Memory B cell (primary cell): ENCODE measurements around the gene PPP3CA.
"Not testable (repeated sequence)": the region's sequence is repeated elsewhere in the genome, so short reads cannot be mapped to it uniquely, and the experiment has no call there.

Experiments used
- ATAC-seq: fragments of 150-1000 bp; cut with Tn5 transposase; 2 replicates; pipeline ENCODE4 v1.10.0; 2021; ENCODE audit warnings: low read depth, mild to moderate bottlenecking, moderate library complexity
- DNase-seq, 2 donors: peaks; one replicate each; pipeline ENCODE4 v3.0.0; 2022; ENCODE audit warnings: low spot score in 2 of 2
- H3K27ac Mint-ChIP-seq: one replicate; pipeline ENCODE4 v1.8.0; 2022; ENCODE audit warnings: mild to moderate bottlenecking, moderate library complexity, mixed read lengths
- H3K27me3 Mint-ChIP-seq: one replicate; pipeline ENCODE4 v1.8.0; 2022; ENCODE audit warnings: mixed read lengths
- H3K36me3 Mint-ChIP-seq: one replicate; pipeline ENCODE4 v1.8.0; 2022; ENCODE audit warnings: mild to moderate bottlenecking, mixed read lengths
- H3K4me1 Mint-ChIP-seq: one replicate; pipeline ENCODE4 v1.8.0; 2022; ENCODE audit warnings: mixed read lengths
- H3K4me3 Mint-ChIP-seq: one replicate; pipeline ENCODE4 v1.8.0; 2022; ENCODE audit warnings: mild to moderate bottlenecking, moderate library complexity, mixed read lengths
- H3K9me3 Mint-ChIP-seq: one replicate; pipeline ENCODE4 v1.8.0; 2022; ENCODE audit warnings: mixed read lengths

PPP3CA gene

GRCh38 chr4:101125045-101125942, 222.0 kb downstream of the PPP3CA start:
- Mint-ChIP-seq H3K27ac (no peak overlapping the region), H3K4me3 (no peak overlapping the region), H3K4me1 (peaks cover 52% of the 10 kb centered on the region), H3K9me3 (peaks cover 3% of the 10 kb centered on the region), H3K36me3 (peaks cover 16% of the 10 kb centered on the region), H3K27me3 (no peaks in the 10 kb centered on the region)
- DNase-seq, result no peak
- ATAC-seq, result no peak

- Mint-ChIP-seq H3K9me3 (no peaks in the 10 kb centered on the region), H3K4me1 (peaks cover 53% of the 10 kb centered on the region), H3K27me3 (no peaks in the 10 kb centered on the region), H3K36me3 (peaks cover 16% of the 10 kb centered on the region), H3K27ac (no peak overlapping the region), H3K4me3 (no peak overlapping the region)
- no peak for DNase-seq
- no peak for ATAC-seq
These were observed 224.1 kb downstream of the PPP3CA start for GRCh38 chr4:101123231-101123630.

DNA sequence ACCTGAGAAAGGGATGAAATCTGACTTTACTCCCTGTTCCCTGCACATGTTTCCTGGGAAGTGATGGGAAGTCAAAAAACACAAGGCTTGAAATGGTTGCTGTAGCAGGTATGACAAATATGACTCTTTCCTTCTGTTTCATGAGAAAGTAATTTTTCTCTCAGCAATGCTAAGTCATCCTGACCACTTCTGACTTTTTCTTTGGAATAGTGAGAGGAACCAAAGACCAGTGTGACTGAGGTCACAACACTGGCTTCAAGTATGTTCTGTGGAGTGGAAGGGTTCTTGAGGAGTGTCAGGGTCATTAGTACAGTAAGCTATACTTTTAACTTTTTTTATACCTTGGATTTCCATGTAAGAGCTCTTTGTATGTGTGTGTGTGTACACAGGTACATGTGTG, 225.3 kb downstream of the PPP3CA start:
- ATAC-seq, result no peak
- H3K27ac Mint-ChIP-seq, result peak overlapping the region; percentile 33
- no peaks in the 10 kb centered on the region for H3K27me3 Mint-ChIP-seq
- peaks cover 14% of the 10 kb centered on the region for H3K36me3 Mint-ChIP-seq
- peaks cover 45% of the 10 kb centered on the region for H3K4me1 Mint-ChIP-seq
- no peaks in the 10 kb centered on the region for H3K9me3 Mint-ChIP-seq
- no peak overlapping the region for H3K4me3 Mint-ChIP-seq
- DNase-seq, result no peak

DNA sequence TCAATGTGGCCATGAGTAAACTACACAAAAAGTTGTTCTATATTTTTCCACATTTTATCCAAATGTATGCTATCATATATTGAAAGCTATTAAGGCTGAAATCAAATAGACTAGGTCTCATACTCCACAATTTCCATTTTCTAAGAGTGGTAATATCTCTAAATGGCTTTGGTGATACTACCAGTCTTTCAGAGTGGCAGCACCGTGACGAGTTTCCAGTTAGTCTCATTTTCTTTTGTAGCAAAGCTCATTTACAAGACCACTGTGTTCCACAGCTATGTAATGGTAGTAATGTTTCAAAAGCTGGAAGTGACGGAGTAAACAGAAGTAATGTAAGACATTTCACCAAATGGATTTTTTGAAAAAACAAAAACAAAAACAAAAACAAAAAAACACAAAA, 228.2 kb downstream of the PPP3CA start:
- DNase-seq, result no peak
- no peak for ATAC-seq
- Mint-ChIP-seq H3K36me3 (peaks cover 20% of the 10 kb centered on the region), H3K27ac (no peak overlapping the region), H3K9me3 (no peaks in the 10 kb centered on the region), H3K27me3 (no peaks in the 10 kb centered on the region), H3K4me1 (peaks cover 32% of the 10 kb centered on the region), H3K4me3 (no peak overlapping the region)

DNA sequence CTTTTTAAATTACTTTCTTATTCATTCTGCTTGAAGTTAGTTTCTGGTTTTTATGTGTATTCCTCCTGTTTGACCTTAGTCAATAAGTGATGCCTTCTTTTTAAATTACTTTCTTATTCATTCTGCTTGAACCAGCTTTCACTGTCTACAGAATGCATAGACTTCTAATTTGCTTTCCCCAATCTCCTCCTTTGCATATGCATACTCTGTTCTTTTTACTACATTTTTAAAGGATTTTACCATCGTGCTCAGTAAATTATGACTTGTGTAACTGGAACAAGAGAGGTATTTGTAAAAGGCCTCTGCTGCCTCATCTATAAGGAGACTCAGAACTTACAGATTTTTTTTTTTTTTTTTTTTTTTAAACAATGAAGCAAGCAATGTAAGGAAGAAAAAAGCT, 228.7 kb downstream of the PPP3CA start:
- Mint-ChIP-seq H3K4me3 (no peak overlapping the region), H3K4me1 (peaks cover 32% of the 10 kb centered on the region), H3K27ac (no peak overlapping the region), H3K27me3 (no peaks in the 10 kb centered on the region), H3K36me3 (peaks cover 20% of the 10 kb centered on the region), H3K9me3 (no peaks in the 10 kb centered on the region)
- DNase-seq (no peak), ATAC-seq (no peak)

- H3K27me3 Mint-ChIP-seq, result no peaks in the 10 kb centered on the region
- no peak for ATAC-seq
These were observed 231.4 kb downstream of the PPP3CA start for GRCh38 chr4:101115887-101116286.

GRCh38 chr4:101114936-101115372, 232.4 kb downstream of the PPP3CA start:
- H3K4me3 Mint-ChIP-seq, result no peak overlapping the region
- H3K27me3 Mint-ChIP-seq, result no peaks in the 10 kb centered on the region
- no peaks in the 10 kb centered on the region for H3K9me3 Mint-ChIP-seq
- H3K4me1 Mint-ChIP-seq, result peaks cover 20% of the 10 kb centered on the region
- peak overlapping the region; percentile 72 for H3K27ac Mint-ChIP-seq
- H3K36me3 Mint-ChIP-seq, result peaks cover 20% of the 10 kb centered on the region
- ATAC-seq, result no peak
- DNase-seq, result no peak

More at GRCh38 chr4:101115887-101116286, 231.4 kb downstream of the PPP3CA start:
- no peak overlapping the region for H3K4me3 Mint-ChIP-seq
- no peak overlapping the region for H3K27ac Mint-ChIP-seq
- H3K36me3 Mint-ChIP-seq, result peaks cover 20% of the 10 kb centered on the region
- no peaks in the 10 kb centered on the region for H3K9me3 Mint-ChIP-seq
- peaks cover 23% of the 10 kb centered on the region for H3K4me1 Mint-ChIP-seq
- no peak for DNase-seq

GRCh38 chr4:101104312-101105052, 242.8 kb downstream of the PPP3CA start:
- DNase-seq (no peak), ATAC-seq (peak; percentile 21)
- Mint-ChIP-seq H3K9me3 (no peaks in the 10 kb centered on the region), H3K4me1 (peaks cover 22% of the 10 kb centered on the region), H3K27ac (peak overlapping the region; percentile 82), H3K36me3 (peaks cover 13% of the 10 kb centered on the region), H3K27me3 (no peaks in the 10 kb centered on the region), H3K4me3 (peak overlapping the region; percentile 30)

DNA sequence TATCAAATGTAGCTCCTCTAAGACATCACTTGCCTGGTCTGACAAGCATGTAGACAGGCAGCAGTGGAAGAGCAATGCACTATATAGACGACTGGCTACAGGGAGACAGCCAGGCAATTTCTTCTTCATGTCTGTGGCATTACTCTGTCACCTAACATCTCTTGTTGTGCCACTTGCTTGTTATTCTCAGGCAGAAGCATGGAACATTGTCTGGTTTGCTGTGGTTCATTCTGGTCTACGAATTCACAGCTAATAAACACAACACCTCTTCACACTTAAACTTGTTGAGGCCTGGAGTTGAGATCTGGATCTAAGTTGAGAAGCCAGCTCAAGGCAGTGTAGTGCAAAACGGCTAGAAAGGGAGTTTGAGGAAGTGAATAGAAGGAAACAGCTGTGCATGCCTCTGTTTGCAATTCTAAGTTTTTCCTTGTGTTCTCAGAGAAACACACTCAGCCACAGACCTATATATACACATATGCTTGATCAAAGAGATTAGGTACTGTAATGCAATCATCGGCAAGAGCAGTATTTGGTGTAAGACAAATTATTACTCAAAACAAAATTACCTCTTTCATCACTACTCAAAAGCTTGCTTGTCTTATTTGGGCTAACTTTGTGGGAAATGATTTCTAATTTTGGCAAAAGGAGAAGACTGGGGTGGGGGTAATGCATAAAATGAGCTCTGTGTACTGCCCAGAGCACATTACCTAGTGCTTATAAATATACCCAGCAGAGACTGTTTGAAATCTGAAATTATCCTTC, 243.8 kb downstream of the PPP3CA start:
- Mint-ChIP-seq H3K27me3 (no peaks in the 10 kb centered on the region), H3K9me3 (no peaks in the 10 kb centered on the region), H3K27ac (peak overlapping the region; percentile 82), H3K36me3 (peaks cover 13% of the 10 kb centered on the region), H3K4me1 (peaks cover 22% of the 10 kb centered on the region), H3K4me3 (peak overlapping the region; percentile 50)
- ATAC-seq, result peak; percentile 90
- peak in 1 of 2 donors; percentile 20 for DNase-seq

DNA sequence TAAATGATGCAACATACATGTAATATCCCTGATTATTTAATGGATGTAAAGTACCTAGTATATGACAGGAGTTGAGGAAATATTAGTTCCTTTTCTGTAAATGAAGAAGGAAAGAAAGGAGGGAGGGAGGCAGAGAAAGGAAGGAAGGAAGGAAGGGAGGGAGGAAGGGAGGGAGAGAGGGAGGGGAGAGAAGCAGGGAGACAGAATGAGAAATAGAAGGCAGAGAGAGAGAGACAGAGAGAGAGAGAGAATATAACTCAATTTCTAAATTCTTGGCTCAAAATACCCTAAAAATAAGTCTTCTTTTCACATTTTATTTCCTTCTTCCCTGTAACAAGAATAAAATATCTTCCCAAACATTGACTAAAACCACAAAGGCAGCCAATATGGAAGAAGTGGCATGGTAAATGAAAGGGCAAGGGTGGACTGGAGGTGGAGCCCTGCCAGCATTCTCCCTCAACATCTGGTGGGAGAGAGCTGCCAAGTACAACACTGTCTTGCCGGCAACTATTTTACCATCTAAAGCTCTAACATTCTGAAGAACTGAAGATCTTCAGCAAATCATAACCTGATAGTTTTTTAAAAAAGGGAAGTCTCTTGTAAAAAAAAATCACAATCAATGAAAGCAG, 245.1 kb downstream of the PPP3CA start:
- no peak for DNase-seq
- H3K27ac Mint-ChIP-seq, result peak overlapping the region; percentile 75
- no peaks in the 10 kb centered on the region for H3K9me3 Mint-ChIP-seq
- no peaks in the 10 kb centered on the region for H3K27me3 Mint-ChIP-seq
- no peak overlapping the region for H3K4me3 Mint-ChIP-seq
- H3K4me1 Mint-ChIP-seq, result peaks cover 22% of the 10 kb centered on the region
- H3K36me3 Mint-ChIP-seq, result peaks cover 13% of the 10 kb centered on the region
- ATAC-seq, result no peak

- H3K27ac Mint-ChIP-seq, result no peak overlapping the region
- peaks cover 7% of the 10 kb centered on the region for H3K36me3 Mint-ChIP-seq
- DNase-seq (no peak), ATAC-seq (no peak)
- no peak overlapping the region for H3K4me3 Mint-ChIP-seq
- H3K4me1 Mint-ChIP-seq, result peaks cover 23% of the 10 kb centered on the region
- no peaks in the 10 kb centered on the region for H3K27me3 Mint-ChIP-seq
- H3K9me3 Mint-ChIP-seq, result no peaks in the 10 kb centered on the region
These were observed 246.3 kb downstream of the PPP3CA start for GRCh38 chr4:101101072-101101471.

GRCh38 chr4:101098666-101099400, 248.5 kb downstream of the PPP3CA start:
- DNase-seq, result no peak
- H3K27ac Mint-ChIP-seq, result no peak overlapping the region
- H3K4me3 Mint-ChIP-seq, result no peak overlapping the region
- no peaks in the 10 kb centered on the region for H3K27me3 Mint-ChIP-seq
- peaks cover 16% of the 10 kb centered on the region for H3K4me1 Mint-ChIP-seq
- ATAC-seq, result no peak
- peaks cover 3% of the 10 kb centered on the region for H3K9me3 Mint-ChIP-seq
- H3K36me3 Mint-ChIP-seq, result peaks cover 9% of the 10 kb centered on the region

GRCh38 chr4:101092609-101093008, 254.7 kb downstream of the PPP3CA start:
- not testable (repeated sequence) for H3K27me3 Mint-ChIP-seq, H3K4me3 Mint-ChIP-seq, H3K9me3 Mint-ChIP-seq, H3K27ac Mint-ChIP-seq, H3K4me1 Mint-ChIP-seq, ATAC-seq, DNase-seq
- H3K36me3 Mint-ChIP-seq, result peaks cover 30% of the 10 kb centered on the region
